Left ventricle myocardium inferior (tissue), 1 donor: ENCODE measurements around the gene SLX1A. TPM values are rescaled to one million over a fixed set of nuclear protein-coding genes. Genes with fewer than 3 reads are reported as not detected.

Source experiments
- DNase-seq: peaks from one replicate; pipeline ENCODE4 v3.0.0-alpha.2; 2020
- H3K27ac ChIP-seq: fragments of 200-600 bp; replicated peaks from 2 replicates; pipeline ENCODE4 v1.8.0; 2021
- H3K27me3 ChIP-seq: fragments of 200-600 bp; 2 replicates; pipeline ENCODE4 v1.8.0; 2021; ENCODE audit warnings: low read depth
- H3K36me3 ChIP-seq: fragments of 200-600 bp; 2 replicates; pipeline ENCODE4 v1.8.0; 2021
- H3K4me1 ChIP-seq: fragments of 200-600 bp; 2 replicates; pipeline ENCODE4 v1.8.0; 2021
- H3K4me3 ChIP-seq: fragments of 200-600 bp; 2 replicates; pipeline ENCODE4 v1.8.0; 2021; ENCODE audit warnings: mild to moderate bottlenecking, moderate library complexity
- H3K9me3 ChIP-seq: fragments of 200-600 bp; replicated peaks from 2 replicates; pipeline ENCODE4 v1.8.0; 2021
- CTCF ChIP-seq: fragments of 200-600 bp; IDR thresholded peaks from 2 replicates; pipeline ENCODE4 v1.8.0; 2021; ENCODE audit warnings: antibody characterized with exemption, mild to moderate bottlenecking, borderline replicate concordance
- intact Hi-C: fragments of 100-400 bp; cut with micrococcal nuclease; formaldehyde crosslinking; loops from one replicate; pipeline ENCODE4 v1.11.0; 2022
- total RNA-seq: library from RNA; stranded (reverse); fragmentation: NEBNext Ultra II Directional; extraction: Animal tissue kit (Norgen Biotek cat#: 25700); gene quantifications from one replicate; pipeline ENCODE4 v1.2.1, GENCODE V29; 2021
- donor health status: DM: no; HTN: yes; CAD: no; lungs with severe emphysema.

Gene SLX1A
- total RNA-seq, 1 donor from 2014 or later, result 7.5 TPM

DNA sequence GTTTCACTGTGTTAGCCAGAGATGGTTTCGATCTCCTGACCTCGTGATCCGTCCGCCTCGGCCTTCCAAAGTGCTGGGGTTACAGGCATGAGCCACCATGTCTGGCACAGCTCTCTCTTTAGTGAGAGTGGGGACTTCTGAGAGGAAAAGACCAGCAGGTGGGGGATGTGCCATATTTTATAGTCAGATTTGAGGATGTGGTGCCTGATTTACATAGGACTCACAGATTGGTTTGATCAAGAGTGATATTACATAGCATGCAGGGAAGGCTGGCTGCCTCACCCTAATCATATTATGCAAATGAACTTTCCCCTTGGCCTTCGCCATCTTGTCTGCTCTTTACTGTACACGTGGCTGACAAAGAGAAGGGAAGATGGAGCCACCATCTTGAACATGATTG, 42.6 kb upstream of the SLX1A start:
- TF ChIP-seq CTCF, result no peak
- no peak for DNase-seq
- intact Hi-C loops, result no loop called here

DNA sequence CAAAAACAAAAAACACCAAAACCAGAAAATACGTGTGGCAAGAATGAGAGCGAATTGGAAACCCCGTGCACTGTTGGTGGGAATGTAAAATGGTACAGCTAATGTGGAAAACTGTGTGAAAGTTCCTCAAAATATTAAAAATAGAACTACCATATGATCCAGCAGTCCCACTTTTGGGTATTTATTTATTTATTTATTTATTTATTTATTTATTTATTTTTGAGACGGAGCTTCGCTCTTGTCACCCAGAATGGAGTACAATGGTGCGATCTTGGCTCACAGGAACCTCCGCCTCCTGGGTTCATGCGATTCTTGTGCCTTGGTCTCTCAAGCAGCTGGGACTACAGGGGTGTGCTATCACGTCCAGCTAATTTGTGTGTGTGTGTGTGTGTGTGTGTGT, 41.2 kb upstream of the SLX1A start:
- no peaks in the 10 kb centered on the region for H3K27me3 ChIP-seq
- no peaks in the 10 kb centered on the region for H3K4me1 ChIP-seq
- intact Hi-C loops, result no loop called here
- H3K27ac ChIP-seq, result no peak overlapping the region
- no peak overlapping the region for H3K4me3 ChIP-seq
- peaks cover 17% of the 10 kb centered on the region for H3K9me3 ChIP-seq
- no peaks in the 10 kb centered on the region for H3K36me3 ChIP-seq
- TF ChIP-seq CTCF, result no peak
- no peak for DNase-seq

More for the DNA sequence above, 42.6 kb upstream of the SLX1A start:
- Histone ChIP-seq H3K27me3 (no peaks in the 10 kb centered on the region), H3K4me3 (no peak overlapping the region), H3K9me3 (peaks cover 17% of the 10 kb centered on the region), H3K4me1 (no peaks in the 10 kb centered on the region), H3K27ac (no peak overlapping the region), H3K36me3 (no peaks in the 10 kb centered on the region)

- peaks cover 1% of the 10 kb centered on the region for H3K9me3 ChIP-seq
- intact Hi-C loops, result no loop called here
- H3K4me1 ChIP-seq, result no peaks in the 10 kb centered on the region
- TF ChIP-seq CTCF, result no peak
- no peak overlapping the region for H3K4me3 ChIP-seq
- no peaks in the 10 kb centered on the region for H3K27me3 ChIP-seq
- no peak overlapping the region for H3K27ac ChIP-seq
- no peak for DNase-seq
- no peaks in the 10 kb centered on the region for H3K36me3 ChIP-seq
Measured at GRCh38 chr16:30155188-30155587, 38.5 kb upstream of the SLX1A start.

DNA sequence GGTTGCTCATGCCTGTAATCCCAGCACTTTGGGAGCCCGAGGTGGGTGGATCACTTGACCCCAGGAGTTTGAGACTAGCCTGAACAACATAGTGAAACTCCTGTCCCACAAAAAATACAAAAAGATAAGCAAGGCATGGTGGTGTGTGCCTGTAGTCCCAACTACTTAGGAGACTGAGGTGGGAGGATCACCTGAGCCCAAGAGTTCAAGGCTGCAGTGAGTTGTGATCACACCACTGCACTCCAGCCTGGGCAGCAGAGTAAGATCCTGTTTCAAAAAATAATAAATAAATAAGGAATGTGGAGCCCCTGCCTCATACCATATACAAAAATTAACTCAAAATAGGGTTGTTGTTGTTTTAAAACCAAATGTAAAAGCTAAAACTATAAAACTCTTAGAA, 36.5 kb upstream of the SLX1A start:
- intact Hi-C loops, result no loop called here
- no peak overlapping the region for H3K4me3 ChIP-seq
- TF ChIP-seq CTCF, result no peak
- no peaks in the 10 kb centered on the region for H3K27me3 ChIP-seq
- no peaks in the 10 kb centered on the region for H3K9me3 ChIP-seq
- DNase-seq, result no peak
- H3K27ac ChIP-seq, result no peak overlapping the region
- H3K36me3 ChIP-seq, result no peaks in the 10 kb centered on the region
- H3K4me1 ChIP-seq, result no peaks in the 10 kb centered on the region

- no peaks in the 10 kb centered on the region for H3K36me3 ChIP-seq
- DNase-seq, result no peak
Measured at GRCh38 chr16:30163538-30163937, 30.1 kb upstream of the SLX1A start.

More at GRCh38 chr16:30163538-30163937, 30.1 kb upstream of the SLX1A start:
- Histone ChIP-seq H3K27ac (no peak overlapping the region), H3K27me3 (no peaks in the 10 kb centered on the region), H3K4me3 (no peak overlapping the region), H3K4me1 (no peaks in the 10 kb centered on the region), H3K9me3 (no peaks in the 10 kb centered on the region)
- no peak for TF ChIP-seq CTCF
- intact Hi-C loops, result no loop called here
